ENCODE measurements around the gene GSTO2.

The GSTO2 gene

GRCh38 chr10:104279550-104280259 lies 10.7 kb downstream of the GSTO2 start:
- H3K79me2 ChIP-seq: peaks cover 12% of the 10 kb centered on the region
- H3K4me1 ChIP-seq: peaks cover 10% of the 10 kb centered on the region
- no peaks in the 10 kb centered on the region for H3K27me3 ChIP-seq (ENCODE audit: control insufficient read depth, insufficient read depth, low read length)
- H3K36me3 ChIP-seq (ENCODE audit: control insufficient read depth, insufficient read depth, low read length): no peaks in the 10 kb centered on the region
- H2AFZ ChIP-seq: no peak overlapping the region
- H3K4me3 ChIP-seq (ENCODE audit: low read depth, low read length): no peak overlapping the region
- no peak overlapping the region for H3K9ac ChIP-seq
- H3K27ac ChIP-seq: no peak overlapping the region
- TF ChIP-seq CTCF (IDR thresholded peaks at IDR 0.05): no peak
- no peak overlapping the region for H3K4me2 ChIP-seq (ENCODE audit: low read length)
- H3K9me3 ChIP-seq (ENCODE audit: control insufficient read depth, low read length): no peaks in the 10 kb centered on the region

- H3K9me3 ChIP-seq (ENCODE audit: control insufficient read depth, low read length): no peaks in the 10 kb centered on the region
- H3K27me3 ChIP-seq (ENCODE audit: control insufficient read depth, insufficient read depth, low read length): no peaks in the 10 kb centered on the region
- H2AFZ ChIP-seq: no peak overlapping the region
- TF ChIP-seq CTCF (IDR thresholded peaks at IDR 0.05): no peak
- H3K9ac ChIP-seq: no peak overlapping the region
- H3K4me1 ChIP-seq: peaks cover 5% of the 10 kb centered on the region
- peaks cover 12% of the 10 kb centered on the region for H3K79me2 ChIP-seq
- H3K4me2 ChIP-seq (ENCODE audit: low read length): no peak overlapping the region
- H3K27ac ChIP-seq: no peak overlapping the region
- H3K4me3 ChIP-seq (ENCODE audit: low read depth, low read length): no peak overlapping the region
- H3K36me3 ChIP-seq (ENCODE audit: control insufficient read depth, insufficient read depth, low read length): no peaks in the 10 kb centered on the region
Observed at GRCh38 chr10:104281694-104282093, 12.7 kb downstream of the GSTO2 start.

- Histone ChIP-seq H3K4me3 (ENCODE audit: low read depth, low read length) (no peak overlapping the region), H3K9ac (no peak overlapping the region), H3K79me2 (peaks cover 2% of the 10 kb centered on the region), H3K4me1 (no peaks in the 10 kb centered on the region), H2AFZ (no peak overlapping the region), H3K36me3 (ENCODE audit: control insufficient read depth, insufficient read depth, low read length) (no peaks in the 10 kb centered on the region), H3K4me2 (ENCODE audit: low read length) (no peak overlapping the region), H3K27ac (no peak overlapping the region), H3K27me3 (ENCODE audit: control insufficient read depth, insufficient read depth, low read length) (no peaks in the 10 kb centered on the region), H3K9me3 (ENCODE audit: control insufficient read depth, low read length) (no peaks in the 10 kb centered on the region)
- TF ChIP-seq CTCF (IDR thresholded peaks at IDR 0.05): no peak
Observed at GRCh38 chr10:104284846-104285245, 15.9 kb downstream of the GSTO2 start.

- H3K27ac ChIP-seq: no peak overlapping the region
- no peak overlapping the region for H3K4me3 ChIP-seq (ENCODE audit: low read depth, low read length)
- no peaks in the 10 kb centered on the region for H3K36me3 ChIP-seq (ENCODE audit: control insufficient read depth, insufficient read depth, low read length)
- TF ChIP-seq CTCF (IDR thresholded peaks at IDR 0.05): no peak
- no peaks in the 10 kb centered on the region for H3K9me3 ChIP-seq (ENCODE audit: control insufficient read depth, low read length)
- H2AFZ ChIP-seq: no peak overlapping the region
- H3K9ac ChIP-seq: no peak overlapping the region
- H3K4me1 ChIP-seq: no peaks in the 10 kb centered on the region
- H3K4me2 ChIP-seq (ENCODE audit: low read length): no peak overlapping the region
- no peaks in the 10 kb centered on the region for H3K27me3 ChIP-seq (ENCODE audit: control insufficient read depth, insufficient read depth, low read length)
- H3K79me2 ChIP-seq: no peaks in the 10 kb centered on the region
Observed at GRCh38 chr10:104286939-104287338, 18.0 kb downstream of the GSTO2 start.

- H3K4me1 ChIP-seq: no peaks in the 10 kb centered on the region
- no peaks in the 10 kb centered on the region for H3K9me3 ChIP-seq (ENCODE audit: control insufficient read depth, low read length)
- H3K27ac ChIP-seq: no peak overlapping the region
- H3K27me3 ChIP-seq (ENCODE audit: control insufficient read depth, insufficient read depth, low read length): no peaks in the 10 kb centered on the region
- H3K9ac ChIP-seq: no peak overlapping the region
- no peak overlapping the region for H2AFZ ChIP-seq
- no peaks in the 10 kb centered on the region for H3K36me3 ChIP-seq (ENCODE audit: control insufficient read depth, insufficient read depth, low read length)
- H3K4me3 ChIP-seq (ENCODE audit: low read depth, low read length): no peak overlapping the region
- H3K4me2 ChIP-seq (ENCODE audit: low read length): no peak overlapping the region
- TF ChIP-seq CTCF (IDR thresholded peaks at IDR 0.05): no peak
- H3K79me2 ChIP-seq: no peaks in the 10 kb centered on the region
Observed at GRCh38 chr10:104288355-104288754, 19.4 kb downstream of the GSTO2 start.
